D721Med (cell line): Measurements from ENCODE around the gene LHFPL5.

Experiments
- DNase-seq: peaks from one replicate; pipeline ENCODE4 v3.0.0; 2011; ENCODE audit warnings: low spot score; ENCODE audit not compliant: insufficient read length
- FAIRE-seq: peaks from 2 replicates; lab custom pipeline; 2011; peaks lifted over from hg19 to GRCh38; lab: Jason Lieb, UNC
- TF ChIP-seq, protein P1 (sequence below): IDR thresholded peaks from 2 replicates; pipeline ENCODE4 v1.5.1; 2012; ENCODE audit warnings: mild to moderate bottlenecking, control low read depth; ENCODE audit not compliant: insufficient read depth; ENCODE audit errors: missing control alignments

The LHFPL5 gene

DNA sequence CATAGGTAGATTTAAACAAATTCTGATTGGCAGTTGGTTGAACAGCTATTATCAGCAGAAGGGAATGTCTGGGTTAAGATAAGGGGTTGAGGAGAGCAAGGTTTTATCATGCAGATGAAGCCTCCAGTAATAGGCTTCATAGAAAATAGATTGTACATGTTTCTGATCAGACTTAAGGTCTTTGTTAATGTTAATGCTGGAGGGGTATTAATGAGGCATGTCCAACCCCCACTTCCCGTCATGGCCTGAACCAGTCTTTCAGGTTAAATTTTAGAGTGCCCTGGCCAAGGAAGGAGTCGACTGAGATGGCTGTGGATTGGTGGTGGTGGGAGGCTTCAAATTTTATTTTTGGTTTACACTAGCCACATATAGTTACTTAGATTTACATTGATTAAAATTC, 21.0 kb upstream of the LHFPL5 start:
- no peak for FAIRE-seq
- TF ChIP-seq, protein P1, sequence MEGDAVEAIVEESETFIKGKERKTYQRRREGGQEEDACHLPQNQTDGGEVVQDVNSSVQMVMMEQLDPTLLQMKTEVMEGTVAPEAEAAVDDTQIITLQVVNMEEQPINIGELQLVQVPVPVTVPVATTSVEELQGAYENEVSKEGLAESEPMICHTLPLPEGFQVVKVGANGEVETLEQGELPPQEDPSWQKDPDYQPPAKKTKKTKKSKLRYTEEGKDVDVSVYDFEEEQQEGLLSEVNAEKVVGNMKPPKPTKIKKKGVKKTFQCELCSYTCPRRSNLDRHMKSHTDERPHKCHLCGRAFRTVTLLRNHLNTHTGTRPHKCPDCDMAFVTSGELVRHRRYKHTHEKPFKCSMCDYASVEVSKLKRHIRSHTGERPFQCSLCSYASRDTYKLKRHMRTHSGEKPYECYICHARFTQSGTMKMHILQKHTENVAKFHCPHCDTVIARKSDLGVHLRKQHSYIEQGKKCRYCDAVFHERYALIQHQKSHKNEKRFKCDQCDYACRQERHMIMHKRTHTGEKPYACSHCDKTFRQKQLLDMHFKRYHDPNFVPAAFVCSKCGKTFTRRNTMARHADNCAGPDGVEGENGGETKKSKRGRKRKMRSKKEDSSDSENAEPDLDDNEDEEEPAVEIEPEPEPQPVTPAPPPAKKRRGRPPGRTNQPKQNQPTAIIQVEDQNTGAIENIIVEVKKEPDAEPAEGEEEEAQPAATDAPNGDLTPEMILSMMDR = no peak
- DNase-seq = no peak

- TF ChIP-seq, protein P1 = no peak
- DNase-seq (no peak), FAIRE-seq (no peak)
Measured at GRCh38 chr6:35786272-35786671, 18.9 kb upstream of the LHFPL5 start.

DNA sequence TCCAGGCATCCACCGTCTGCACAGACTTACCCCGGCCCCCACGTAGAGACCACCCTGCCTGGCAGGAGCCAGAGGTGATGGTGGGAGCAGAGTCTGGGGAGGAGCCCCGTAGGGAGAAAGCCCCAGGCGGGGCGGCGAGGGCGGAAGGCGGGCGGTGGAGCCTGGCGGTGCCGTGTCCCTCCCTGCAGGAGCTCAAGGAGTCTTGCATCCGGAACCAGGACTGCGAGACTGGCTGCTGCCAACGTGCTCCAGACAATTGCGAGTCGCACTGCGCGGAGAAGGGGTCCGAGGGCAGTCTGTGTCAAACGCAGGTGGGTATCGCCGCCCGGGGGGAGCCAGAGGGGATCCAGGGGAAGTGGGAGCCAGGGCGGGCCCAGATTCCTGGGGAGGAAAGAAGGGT, 18.3 kb upstream of the LHFPL5 start:
- no peak for DNase-seq

GRCh38 chr6:35787266-35788218, 17.6 kb upstream of the LHFPL5 start:
- FAIRE-seq (no peak), DNase-seq (no peak)
- TF ChIP-seq, protein P1 = no peak

More for the DNA sequence above, 18.3 kb upstream of the LHFPL5 start:
- TF ChIP-seq, protein P1 = no peak
- FAIRE-seq = no peak

DNA sequence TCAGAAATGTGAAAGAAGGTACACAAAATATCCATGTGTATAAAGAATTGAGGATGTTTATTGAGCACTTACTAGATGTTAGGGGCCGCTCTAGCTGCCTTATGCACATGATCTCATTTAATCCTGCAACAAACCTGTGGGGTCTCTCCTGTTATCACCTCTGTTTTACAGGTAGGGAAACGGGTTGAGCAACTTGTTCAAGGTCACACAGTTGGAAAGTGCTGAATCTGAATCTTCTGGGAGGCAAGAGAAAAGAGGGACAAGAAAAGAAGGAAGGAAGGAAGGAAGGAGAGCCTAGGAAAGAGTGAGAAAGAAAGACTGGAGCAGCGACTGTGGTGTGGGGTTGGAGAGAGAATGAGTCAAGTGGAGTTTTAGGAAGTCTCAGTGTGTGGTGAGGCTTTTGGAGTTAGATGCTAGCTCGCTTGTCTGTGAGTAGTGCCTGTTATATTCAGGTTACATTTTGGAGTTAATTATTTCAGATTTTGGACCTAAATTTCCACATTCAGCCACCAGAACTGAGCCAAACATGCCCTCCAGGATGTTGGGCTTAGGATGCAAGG, 16.6 kb upstream of the LHFPL5 start:
- DNase-seq (no peak), FAIRE-seq (no peak)
- TF ChIP-seq, protein P1 = no peak

- TF ChIP-seq, protein P1 = no peak
- DNase-seq (no peak), FAIRE-seq (no peak)
Measured at GRCh38 chr6:35790683-35791082, 14.5 kb upstream of the LHFPL5 start.
